Neuronal stem cell (in vitro differentiated cells): Measurements from ENCODE around the gene LYG2.

Experiments used
- DNase-seq: peaks from one replicate; pipeline ENCODE4 v3.0.0-alpha.2; 2013; ENCODE audit warnings: low spot score
- H2AFZ ChIP-seq: one replicate; pipeline ENCODE4 v1.6.1; 2013; ENCODE audit warnings: mild to moderate bottlenecking, low read length, inconsistent platforms
- H2AK5ac ChIP-seq: 2 replicates; pipeline ENCODE4 v1.6.1; 2013; ENCODE audit warnings: low read depth, mild to moderate bottlenecking, inconsistent platforms, low read length, moderate library complexity, mixed read lengths
- H2BK120ac ChIP-seq: 2 replicates; pipeline ENCODE4 v1.6.1; 2013; ENCODE audit warnings: low read depth, mild to moderate bottlenecking, inconsistent platforms, low read length, moderate library complexity, mixed read lengths
- H2BK12ac ChIP-seq: one replicate; pipeline ENCODE4 v1.6.1; 2013; ENCODE audit warnings: low read length, inconsistent platforms
- H2BK15ac ChIP-seq: 2 replicates; pipeline ENCODE4 v1.6.1; 2013; ENCODE audit warnings: mild to moderate bottlenecking, low read length, inconsistent platforms, mixed read lengths
- H2BK5ac ChIP-seq: one replicate; pipeline ENCODE4 v1.6.1; 2013; ENCODE audit warnings: inconsistent platforms, mild to moderate bottlenecking, low read length, moderate library complexity
- H3K14ac ChIP-seq: one replicate; pipeline ENCODE4 v1.6.1; 2013; ENCODE audit warnings: low read length, inconsistent platforms
- H3K18ac ChIP-seq: 2 replicates; pipeline ENCODE4 v1.6.1; 2013; ENCODE audit warnings: low read length, inconsistent platforms
- H3K23ac ChIP-seq: 2 replicates; pipeline ENCODE4 v1.6.1; 2013; ENCODE audit warnings: low read depth, mild to moderate bottlenecking, mixed read lengths, low read length, inconsistent platforms; ENCODE audit not compliant: poor library complexity
- H3K27ac ChIP-seq: replicated peaks from 3 replicates; pipeline ENCODE4 v1.5.1; 2013; ENCODE audit warnings: low read length, inconsistent platforms
- H3K27me3 ChIP-seq, 3 experiments: 2 replicates each; pipeline ENCODE4 v1.6.1; 2013; ENCODE audit warnings: low read length in 3 of 3, mild to moderate bottlenecking in 2 of 3, inconsistent platforms in 1 of 3, low read depth in 1 of 3, mixed read lengths in 1 of 3, moderate library complexity in 1 of 3; ENCODE audit not compliant: control insufficient read depth in 3 of 3, insufficient read depth in 3 of 3
- H3K36me3 ChIP-seq, 2 donors: replicated peaks in 1 of 2; 2 replicates each; pipeline ENCODE4 v1.6.1; 2013; ENCODE audit warnings: low read length in 2 of 2; ENCODE audit not compliant: control insufficient read depth in 2 of 2, insufficient read depth in 2 of 2
- H3K4ac ChIP-seq: 2 replicates; pipeline ENCODE4 v1.6.1; 2013; ENCODE audit warnings: inconsistent platforms, mild to moderate bottlenecking, low read length, moderate library complexity
- H3K4me1 ChIP-seq, 2 donors: 1 replicate in 1 of 2; 2 replicates in 1 of 2; pipeline ENCODE4 v1.6.1; 2013; ENCODE audit warnings: low read length in 2 of 2, low read depth in 1 of 2; ENCODE audit not compliant: control insufficient read depth in 2 of 2, insufficient read depth in 1 of 2
- H3K4me2 ChIP-seq: one replicate; pipeline ENCODE4 v1.6.1; 2013; ENCODE audit warnings: mild to moderate bottlenecking, low read length, inconsistent platforms; ENCODE audit not compliant: insufficient read depth, poor library complexity, severe bottlenecking
- H3K4me3 ChIP-seq, 2 donors: 2 replicates each; pipeline ENCODE4 v1.5.1; 2013; ENCODE audit warnings: low read length in 2 of 2, mild to moderate bottlenecking in 2 of 2, inconsistent platforms in 1 of 2, moderate library complexity in 1 of 2
- H3K79me1 ChIP-seq: one replicate; pipeline ENCODE4 v1.6.1; 2013; ENCODE audit warnings: low read depth, mild to moderate bottlenecking, inconsistent platforms, low read length, moderate library complexity
- H3K9ac ChIP-seq: one replicate; pipeline ENCODE4 v1.6.1; 2013; ENCODE audit warnings: mild to moderate bottlenecking, low read depth, low read length, inconsistent platforms; ENCODE audit not compliant: poor library complexity
- H3K9me3 ChIP-seq, 2 donors: replicated peaks in 1 of 2; 2 replicates each; pipeline versions ENCODE3 to v1.6.1; 2013; ENCODE audit warnings: low read length in 2 of 2, mild to moderate bottlenecking in 2 of 2, inconsistent platforms in 1 of 2, low read depth in 1 of 2, mixed read lengths in 1 of 2, moderate library complexity in 1 of 2; ENCODE audit not compliant: control insufficient read depth in 2 of 2, insufficient read depth in 1 of 2
- H4K8ac ChIP-seq: one replicate; pipeline ENCODE4 v1.6.1; 2013; ENCODE audit warnings: low read depth, mild to moderate bottlenecking, inconsistent platforms, low read length, moderate library complexity
- H4K91ac ChIP-seq: one replicate; pipeline ENCODE4 v1.6.1; 2013; ENCODE audit warnings: low read length, low read depth, mild to moderate bottlenecking, inconsistent platforms; ENCODE audit not compliant: poor library complexity
- WGBS, 2 donors: extraction: QIAGEN DNeasy Blood & Tissue Kit; methylation state at CpG; one replicate each; pipeline ENCODE4 v1.1.7; 2013; ENCODE audit warnings: missing lambda C conversion rate in 2 of 2, mixed read lengths in 1 of 2; ENCODE audit not compliant: insufficient read length in 2 of 2, insufficient replicate concordance in 1 of 2; ENCODE audit errors: extremely low coverage in 2 of 2; 5-methylcytosine and 5-hydroxymethylcytosine counted together

Gene LYG2

DNA sequence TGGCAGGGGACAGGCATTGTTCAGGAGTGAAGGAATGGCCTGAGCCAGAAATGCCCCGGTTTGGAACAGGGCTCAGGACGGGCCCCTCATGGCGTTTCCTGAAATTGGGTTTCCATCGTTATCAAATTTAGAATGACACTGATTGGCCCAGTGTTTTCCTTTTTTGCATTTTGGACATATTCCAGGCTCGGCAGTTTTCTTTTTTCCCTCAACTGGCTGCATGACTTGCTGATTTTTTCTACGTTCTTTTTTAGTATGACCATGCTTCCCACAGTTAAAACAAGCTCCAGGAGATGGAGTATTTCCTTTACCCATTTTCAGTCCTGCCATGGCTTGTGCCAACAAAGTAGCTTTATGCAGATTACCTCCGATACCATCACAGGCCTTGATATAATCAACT is 20.4 kb upstream of the LYG2 start:
- Histone ChIP-seq H4K8ac (no peak overlapping the region), H3K79me1 (no peaks in the 10 kb centered on the region), H3K4me1 (no peaks in the 10 kb centered on the region), H3K9ac (no peak overlapping the region), H3K4me2 (no peak overlapping the region), H3K23ac (no peak overlapping the region), H2BK15ac (no peak overlapping the region), H2BK12ac (no peak overlapping the region), H3K18ac (no peak overlapping the region), H2AFZ (no peak overlapping the region), H2BK120ac (no peak overlapping the region), H3K14ac (no peak overlapping the region), H3K9me3 (peaks cover 3 to 9% of the 10 kb centered on the region in 2 donors), H3K27me3 (no peaks in the 10 kb centered on the region), H3K4me3 (no peak overlapping the region), H3K36me3 (no peaks in the 10 kb centered on the region), H2AK5ac (no peak overlapping the region), H3K4ac (no peak overlapping the region), H2BK5ac (no peak overlapping the region), H4K91ac (no peak overlapping the region), H3K27ac (no peak overlapping the region)
- no CpG with 5 or more reads among the region's 7 CpGs for WGBS, 2 donors
- no peak for DNase-seq

DNA sequence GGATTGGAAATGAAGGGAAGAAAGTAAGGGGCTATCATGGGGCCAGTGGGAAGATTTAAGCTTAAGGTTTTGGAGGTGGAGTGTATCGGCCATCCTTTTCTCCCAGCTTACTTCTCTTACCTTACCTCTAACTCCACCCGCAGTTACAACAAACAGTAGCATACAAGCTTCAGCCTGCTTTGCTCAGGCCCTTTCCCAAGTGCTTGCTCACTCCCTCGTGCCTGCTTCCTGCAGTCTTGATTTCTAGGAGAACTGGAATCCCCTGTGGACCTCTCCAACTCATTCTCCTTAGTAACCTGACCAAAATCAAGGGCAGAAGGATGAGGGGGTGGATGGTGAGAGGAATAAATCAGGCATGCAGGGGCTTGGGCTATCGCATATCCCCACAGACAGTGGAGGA is 5.8 kb upstream of the LYG2 start:
- no peak for DNase-seq
- WGBS, 2 donors = no CpG with 5 or more reads among the region's 4 CpGs
- Histone ChIP-seq H3K4me3 (no peak overlapping the region), H3K27me3 (no peaks in the 10 kb centered on the region), H3K4ac (no peak overlapping the region), H3K18ac (no peak overlapping the region), H2BK120ac (no peak overlapping the region), H3K23ac (no peak overlapping the region), H2AK5ac (no peak overlapping the region), H3K9me3 (peaks cover 0 to 2% of the 10 kb centered on the region in 2 donors), H3K4me2 (no peak overlapping the region), H4K91ac (no peak overlapping the region), H3K9ac (no peak overlapping the region), H3K79me1 (no peaks in the 10 kb centered on the region), H3K27ac (no peak overlapping the region), H4K8ac (no peak overlapping the region), H2AFZ (no peak overlapping the region), H3K36me3 (no peaks in the 10 kb centered on the region), H2BK15ac (no peak overlapping the region), H2BK12ac (no peak overlapping the region), H3K4me1 (no peaks in the 10 kb centered on the region), H2BK5ac (no peak overlapping the region), H3K14ac (no peak overlapping the region)

- H3K4me2 ChIP-seq = no peak overlapping the region
Measured at GRCh38 chr2:99260184-99260583, 4.7 kb upstream of the LYG2 start.

DNA sequence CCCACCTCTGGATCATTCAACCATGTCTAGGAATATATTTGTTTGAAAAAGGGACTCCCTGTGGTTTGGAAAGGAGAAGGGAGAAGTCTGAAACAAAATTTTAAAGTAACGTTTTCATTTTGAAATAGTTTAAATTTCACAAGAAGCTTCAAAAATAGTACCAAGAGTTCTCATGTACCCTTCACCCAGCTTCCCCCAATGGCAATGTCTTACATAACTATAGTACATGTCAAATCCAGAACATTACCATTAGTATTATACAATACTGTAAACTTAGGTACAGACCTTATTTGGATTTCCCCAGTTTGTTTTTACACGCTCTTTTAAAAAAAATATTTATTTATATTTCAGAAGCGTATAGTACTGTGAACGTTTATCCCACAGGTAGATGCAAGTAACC is 4.0 kb upstream of the LYG2 start:
- H4K91ac ChIP-seq = no peak overlapping the region
- no peak overlapping the region for H3K4me2 ChIP-seq
- H2AK5ac ChIP-seq = no peak overlapping the region
- H3K14ac ChIP-seq = no peak overlapping the region
- H3K27ac ChIP-seq = no peak overlapping the region
- no peak overlapping the region for H2BK5ac ChIP-seq
- no peak overlapping the region for H3K9ac ChIP-seq
- H3K23ac ChIP-seq = no peak overlapping the region
- DNase-seq = no peak
- no peak overlapping the region for H3K18ac ChIP-seq
- no peak overlapping the region for H2AFZ ChIP-seq
- H3K4me3 ChIP-seq = no peak overlapping the region
- H3K4ac ChIP-seq = no peak overlapping the region
- no peak overlapping the region for H2BK120ac ChIP-seq
- no peak overlapping the region for H4K8ac ChIP-seq
- H2BK15ac ChIP-seq = no peak overlapping the region
- no peak overlapping the region for H2BK12ac ChIP-seq
- H3K4me1 ChIP-seq = no peaks in the 10 kb centered on the region
- peaks cover 0 to 2% of the 10 kb centered on the region in 2 donors for H3K9me3 ChIP-seq
- H3K79me1 ChIP-seq = no peaks in the 10 kb centered on the region
- H3K36me3 ChIP-seq = no peaks in the 10 kb centered on the region
- H3K27me3 ChIP-seq = no peaks in the 10 kb centered on the region
- no CpG with 5 or more reads among the region's 4 CpGs for WGBS, 2 donors

More at GRCh38 chr2:99260184-99260583, 4.7 kb upstream of the LYG2 start:
- no peak overlapping the region for H3K4ac ChIP-seq
- WGBS, 2 donors = no CpG with 5 or more reads among the region's 2 CpGs
- H3K27me3 ChIP-seq = no peaks in the 10 kb centered on the region
- H3K14ac ChIP-seq = no peak overlapping the region
- H2AK5ac ChIP-seq = no peak overlapping the region
- no peak overlapping the region for H4K8ac ChIP-seq
- H2BK15ac ChIP-seq = no peak overlapping the region
- no peak overlapping the region for H3K4me3 ChIP-seq
- no peak overlapping the region for H4K91ac ChIP-seq
- H2AFZ ChIP-seq = no peak overlapping the region
- H2BK5ac ChIP-seq = no peak overlapping the region
- H3K18ac ChIP-seq = no peak overlapping the region
- H2BK12ac ChIP-seq = no peak overlapping the region
- no peak overlapping the region for H2BK120ac ChIP-seq
- H3K36me3 ChIP-seq = no peaks in the 10 kb centered on the region
- no peak overlapping the region for H3K27ac ChIP-seq
- no peak overlapping the region for H3K23ac ChIP-seq
- DNase-seq = no peak
- H3K79me1 ChIP-seq = no peaks in the 10 kb centered on the region
- peaks cover 0 to 2% of the 10 kb centered on the region in 2 donors for H3K9me3 ChIP-seq
- H3K9ac ChIP-seq = no peak overlapping the region
- H3K4me1 ChIP-seq = no peaks in the 10 kb centered on the region
